RKO (cell line): Measurements from ENCODE around the gene PROM1.

Source experiments
- DNase-seq: peaks from one replicate; pipeline ENCODE4 v3.0.0-alpha.2; 2016; ENCODE audit warnings: low spot score

Gene PROM1

GRCh38 chr4:16083241-16084191 is at the start of gene PROM1:
TSS of gene PROM1 (minus strand) at chr4:16084023. CDS start at chr4:16075906, 8,117 bp downstream.
- no peak for DNase-seq

- DNase-seq, result no peak
Measured at GRCh38 chr4:16133406-16133805, 49.6 kb upstream of the PROM1 start.

- no peak for DNase-seq
Measured at GRCh38 chr4:16131293-16131692, 47.5 kb upstream of the PROM1 start.

DNA sequence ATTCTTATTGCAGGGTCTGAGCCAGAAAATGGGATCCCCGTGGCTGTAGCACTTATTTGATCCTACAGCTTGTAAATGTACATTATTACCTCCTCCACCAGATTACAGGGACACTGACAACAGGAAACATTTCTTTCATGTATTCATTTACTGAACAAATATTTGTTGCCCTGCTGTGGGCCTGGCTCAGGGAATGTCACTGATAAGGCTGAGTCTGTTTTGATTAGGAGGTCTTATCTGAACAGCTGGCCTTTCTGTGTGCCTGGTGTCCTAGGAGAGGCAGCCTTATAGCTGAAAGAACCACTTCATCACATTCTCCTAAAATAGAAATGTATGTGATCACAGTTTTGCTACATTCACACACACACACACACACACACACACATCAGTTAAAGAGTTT is 45.5 kb upstream of the PROM1 start:
- no peak for DNase-seq

GRCh38 chr4:16126714-16127113 is 42.9 kb upstream of the PROM1 start:
- no peak for DNase-seq

- DNase-seq, result no peak
Measured at GRCh38 chr4:16125571-16126445, 42.0 kb upstream of the PROM1 start.

- no peak for DNase-seq
Measured at GRCh38 chr4:16124232-16124631, 40.4 kb upstream of the PROM1 start.

GRCh38 chr4:16123356-16124084 is 39.7 kb upstream of the PROM1 start:
- no peak for DNase-seq

DNA sequence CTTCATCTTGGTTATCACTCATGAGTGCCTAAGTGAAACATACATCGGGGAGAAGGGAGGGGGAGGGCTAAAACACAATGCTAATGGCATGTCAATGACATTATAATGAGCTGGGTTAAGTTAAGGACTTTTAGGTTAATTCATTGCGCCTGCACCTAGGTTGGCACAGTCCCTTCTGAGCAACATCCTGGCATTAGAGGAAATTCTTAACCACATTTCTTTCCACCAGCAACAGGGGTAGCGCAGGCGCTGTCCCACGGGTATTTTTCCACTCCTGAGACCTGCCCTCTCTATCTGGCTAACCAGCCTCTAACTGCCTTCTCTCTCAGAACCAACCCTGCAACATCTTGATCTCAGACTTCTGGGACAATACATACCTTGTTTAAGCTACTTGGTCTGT is 39.0 kb upstream of the PROM1 start:
- no peak for DNase-seq

DNA sequence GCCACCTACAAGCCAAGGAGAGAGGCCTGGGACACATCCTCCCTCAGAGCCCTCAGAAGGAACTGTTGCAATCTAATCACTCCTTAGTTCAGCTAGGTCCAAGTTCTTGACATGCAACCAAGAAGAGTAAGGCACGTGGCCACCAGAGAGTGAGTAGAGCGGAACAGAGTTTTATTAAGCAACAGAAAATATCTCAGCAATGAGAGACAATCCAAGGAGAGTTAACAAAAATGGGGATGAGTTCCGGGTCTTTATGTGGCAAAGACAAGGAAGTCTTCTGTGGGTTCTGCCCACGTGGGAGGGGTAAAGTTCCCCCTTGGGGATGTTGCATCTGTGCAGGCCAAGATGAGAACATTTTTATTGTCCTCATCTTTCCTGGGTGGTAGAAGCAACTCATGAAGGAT is 38.5 kb upstream of the PROM1 start:
- no peak for DNase-seq

GRCh38 chr4:16120720-16121119 is 36.9 kb upstream of the PROM1 start:
- no peak for DNase-seq

GRCh38 chr4:16119981-16120380 is 36.2 kb upstream of the PROM1 start:
- DNase-seq, result no peak

DNA sequence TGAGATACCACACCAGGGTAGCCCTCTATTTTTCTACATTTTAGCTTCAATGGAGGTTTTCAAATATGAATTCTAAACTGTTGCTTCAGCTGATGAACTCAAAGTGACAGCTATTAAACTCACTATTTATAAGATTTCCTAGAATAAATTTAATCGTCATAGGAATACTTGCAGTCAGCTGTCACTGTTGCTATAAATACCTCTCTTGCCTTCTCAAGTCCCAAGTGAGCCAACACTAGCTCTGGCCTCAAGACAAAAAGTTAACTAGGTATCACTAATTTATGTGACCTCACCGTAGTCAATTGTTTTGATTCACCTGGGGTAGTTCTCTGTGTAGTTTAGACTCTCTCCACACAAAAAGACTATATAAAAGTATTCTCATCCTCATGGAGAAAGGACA is 34.3 kb upstream of the PROM1 start:
- no peak for DNase-seq

- no peak for DNase-seq
Measured at GRCh38 chr4:16117164-16117563, 33.3 kb upstream of the PROM1 start.

DNA sequence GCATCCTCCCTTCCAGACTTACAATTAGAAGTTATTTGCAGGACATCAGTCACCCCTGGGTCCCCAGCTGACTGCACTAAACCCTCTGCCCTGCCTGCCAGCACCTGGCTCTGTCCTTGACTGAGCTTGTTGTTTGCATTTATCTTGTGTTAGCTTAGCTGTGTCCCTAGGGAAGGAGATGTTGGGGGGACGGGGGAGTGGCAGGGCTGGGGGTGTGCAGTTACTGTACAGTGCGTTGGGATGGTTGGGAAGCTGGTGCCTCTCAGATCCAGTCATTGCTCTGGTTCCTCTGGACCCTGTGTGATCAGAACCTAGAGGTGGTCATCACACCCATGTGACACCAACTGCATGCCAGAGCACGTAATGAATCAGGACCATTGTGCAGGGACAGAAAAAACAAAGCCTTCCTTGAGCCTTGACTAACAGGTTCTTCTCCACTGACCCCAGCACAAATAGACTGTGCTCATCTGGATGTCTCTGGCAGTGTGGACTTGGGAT is 32.7 kb upstream of the PROM1 start:
- DNase-seq, result no peak

GRCh38 chr4:16116019-16116418 is 32.2 kb upstream of the PROM1 start:
- DNase-seq, result no peak

GRCh38 chr4:16114546-16114945 is 30.7 kb upstream of the PROM1 start:
- no peak for DNase-seq

DNA sequence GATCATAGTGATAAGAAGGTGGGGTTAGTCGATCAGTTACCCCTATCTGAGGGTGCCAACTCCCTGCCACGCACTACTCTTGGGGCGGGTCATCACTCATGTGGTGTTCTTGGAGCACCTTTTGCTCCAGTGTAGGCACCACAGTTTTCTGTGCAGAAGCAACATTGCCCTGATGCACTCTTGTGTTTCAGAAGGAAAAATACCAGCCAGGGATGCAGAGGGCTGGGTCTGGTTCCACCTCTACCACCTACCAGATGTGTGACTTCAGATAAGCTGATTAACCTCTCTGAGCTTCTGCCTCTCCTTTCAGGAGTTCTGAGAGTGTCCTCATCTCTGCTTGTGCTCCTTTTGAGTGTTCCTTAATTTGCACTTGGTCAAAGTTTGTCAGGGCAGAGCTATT is 29.9 kb upstream of the PROM1 start:
- DNase-seq, result no peak

GRCh38 chr4:16111533-16111932 is 27.7 kb upstream of the PROM1 start:
- no peak for DNase-seq

- DNase-seq, result no peak
Measured at GRCh38 chr4:16110661-16111290, 27.0 kb upstream of the PROM1 start.

- no peak for DNase-seq
Measured at GRCh38 chr4:16110199-16110598, 26.4 kb upstream of the PROM1 start.

DNA sequence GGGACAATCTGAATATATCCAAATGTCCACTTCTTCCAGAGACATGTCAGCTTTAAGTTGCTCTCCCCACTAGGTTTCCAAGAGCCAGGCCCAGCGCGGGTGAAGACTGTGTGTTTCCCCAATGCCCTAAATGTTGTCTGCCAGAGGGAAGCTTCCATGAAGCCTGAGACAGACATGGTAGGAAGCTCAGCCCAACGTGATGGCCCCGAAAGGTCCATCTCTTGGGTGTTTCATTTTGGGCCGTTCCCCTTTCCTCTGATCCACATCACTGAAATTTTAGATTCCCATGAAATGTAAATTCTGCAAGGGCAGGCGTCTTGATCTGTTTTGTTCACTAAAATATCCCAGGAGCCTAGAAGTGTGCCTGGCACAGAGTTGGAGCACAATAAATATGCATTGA is 25.4 kb upstream of the PROM1 start:
- DNase-seq, result no peak
